Measurements from ENCODE around the gene KIF1A. TPM values are rescaled to one million over a fixed set of nuclear protein-coding genes. Genes with fewer than 3 reads are reported as not detected.

KIF1A gene
- total and polyA plus RNA-seq, 2 experiments from 2014 or later, result 16.1 to 16.5 TPM

DNA sequence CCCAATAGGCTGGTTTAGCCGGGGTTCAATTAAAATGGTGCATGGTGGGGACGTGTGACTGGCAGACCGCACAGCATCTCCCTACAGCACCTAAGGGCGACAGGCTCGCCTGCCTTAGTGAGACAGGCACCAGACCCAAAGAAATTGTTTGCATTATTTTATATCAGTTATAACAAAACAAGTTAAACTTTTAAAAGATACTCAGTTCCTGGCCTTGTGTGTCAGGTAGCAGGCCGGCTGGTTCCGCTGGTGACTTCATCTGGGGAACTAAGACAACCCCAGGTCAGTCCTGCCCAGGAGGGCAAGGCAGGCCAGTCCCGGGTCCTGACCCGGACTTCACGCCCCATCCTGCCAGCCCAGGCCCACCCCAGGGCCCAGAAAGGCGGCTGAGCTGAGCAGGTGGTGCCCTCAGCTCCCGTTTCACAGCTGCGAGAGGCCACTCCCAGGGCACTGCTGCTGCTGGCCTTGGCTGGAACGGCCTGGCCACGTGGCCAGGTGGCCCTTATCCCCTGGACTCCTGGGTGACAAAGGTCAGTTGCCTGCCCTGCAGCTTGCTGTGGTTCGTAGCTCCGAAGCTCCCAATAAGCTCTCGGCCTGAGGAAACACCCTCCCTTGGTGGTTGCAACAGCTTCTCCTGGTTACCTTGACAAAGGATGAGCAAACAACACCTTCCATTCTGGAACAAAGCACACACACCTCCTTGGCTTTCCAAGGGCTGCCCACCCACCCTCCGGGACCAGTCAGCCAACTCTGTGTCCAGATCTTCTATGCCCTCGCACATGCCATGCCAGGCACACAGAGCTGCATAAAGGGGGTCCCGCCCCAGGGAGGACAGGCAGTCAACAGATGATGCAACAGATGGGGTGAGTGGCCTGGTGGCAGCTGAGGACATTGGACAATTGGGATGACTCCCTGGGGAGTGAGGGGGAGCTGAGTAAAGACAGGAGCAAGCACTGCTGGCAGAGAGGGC, 37.3 kb upstream of the KIF1A start:
- Histone ChIP-seq H3K79me2 (no peaks in the 10 kb centered on the region), H3K4me2 (no peak overlapping the region), H3K36me3 (replicated peaks; ENCODE audit: insufficient read depth, low read depth) (no peaks in the 10 kb centered on the region), H2AFZ (no peak overlapping the region), H3K4me1 (ENCODE audit: insufficient read depth) (peaks cover 4% of the 10 kb centered on the region), H3K9me2 (replicated peaks; ENCODE audit: insufficient read depth) (no peaks in the 10 kb centered on the region), H3K4me3 (no peak overlapping the region), H3K27ac (peak overlapping the region; percentile 76), H4K20me1 (ENCODE audit: insufficient read depth, poor library complexity, severe bottlenecking) (no peaks in the 10 kb centered on the region), H3K27me3 (no peaks in the 10 kb centered on the region), H3K9me3 (ENCODE audit: low read depth) (no peaks in the 10 kb centered on the region)
- WGBS (ENCODE audit: low lambda C conversion rate, missing lambda C conversion rate), result 72% methylated on average over 21 of the region's 21 CpGs
- peak; percentile 73 for DNase-seq (ENCODE audit: low spot score)
- TF ChIP-seq EZH2 (IDR thresholded peaks at IDR 0.05; ENCODE audit: borderline replicate concordance) (no peak), EZH2phosphoT487 (IDR thresholded peaks at IDR 0.05; ENCODE audit: low read depth, severe bottlenecking, unreplicated experiment) (no peak)
- TF ChIP-seq, protein P1, sequence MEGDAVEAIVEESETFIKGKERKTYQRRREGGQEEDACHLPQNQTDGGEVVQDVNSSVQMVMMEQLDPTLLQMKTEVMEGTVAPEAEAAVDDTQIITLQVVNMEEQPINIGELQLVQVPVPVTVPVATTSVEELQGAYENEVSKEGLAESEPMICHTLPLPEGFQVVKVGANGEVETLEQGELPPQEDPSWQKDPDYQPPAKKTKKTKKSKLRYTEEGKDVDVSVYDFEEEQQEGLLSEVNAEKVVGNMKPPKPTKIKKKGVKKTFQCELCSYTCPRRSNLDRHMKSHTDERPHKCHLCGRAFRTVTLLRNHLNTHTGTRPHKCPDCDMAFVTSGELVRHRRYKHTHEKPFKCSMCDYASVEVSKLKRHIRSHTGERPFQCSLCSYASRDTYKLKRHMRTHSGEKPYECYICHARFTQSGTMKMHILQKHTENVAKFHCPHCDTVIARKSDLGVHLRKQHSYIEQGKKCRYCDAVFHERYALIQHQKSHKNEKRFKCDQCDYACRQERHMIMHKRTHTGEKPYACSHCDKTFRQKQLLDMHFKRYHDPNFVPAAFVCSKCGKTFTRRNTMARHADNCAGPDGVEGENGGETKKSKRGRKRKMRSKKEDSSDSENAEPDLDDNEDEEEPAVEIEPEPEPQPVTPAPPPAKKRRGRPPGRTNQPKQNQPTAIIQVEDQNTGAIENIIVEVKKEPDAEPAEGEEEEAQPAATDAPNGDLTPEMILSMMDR (IDR thresholded peaks at IDR 0.05; ENCODE audit: poor library complexity), result no peak

DNA sequence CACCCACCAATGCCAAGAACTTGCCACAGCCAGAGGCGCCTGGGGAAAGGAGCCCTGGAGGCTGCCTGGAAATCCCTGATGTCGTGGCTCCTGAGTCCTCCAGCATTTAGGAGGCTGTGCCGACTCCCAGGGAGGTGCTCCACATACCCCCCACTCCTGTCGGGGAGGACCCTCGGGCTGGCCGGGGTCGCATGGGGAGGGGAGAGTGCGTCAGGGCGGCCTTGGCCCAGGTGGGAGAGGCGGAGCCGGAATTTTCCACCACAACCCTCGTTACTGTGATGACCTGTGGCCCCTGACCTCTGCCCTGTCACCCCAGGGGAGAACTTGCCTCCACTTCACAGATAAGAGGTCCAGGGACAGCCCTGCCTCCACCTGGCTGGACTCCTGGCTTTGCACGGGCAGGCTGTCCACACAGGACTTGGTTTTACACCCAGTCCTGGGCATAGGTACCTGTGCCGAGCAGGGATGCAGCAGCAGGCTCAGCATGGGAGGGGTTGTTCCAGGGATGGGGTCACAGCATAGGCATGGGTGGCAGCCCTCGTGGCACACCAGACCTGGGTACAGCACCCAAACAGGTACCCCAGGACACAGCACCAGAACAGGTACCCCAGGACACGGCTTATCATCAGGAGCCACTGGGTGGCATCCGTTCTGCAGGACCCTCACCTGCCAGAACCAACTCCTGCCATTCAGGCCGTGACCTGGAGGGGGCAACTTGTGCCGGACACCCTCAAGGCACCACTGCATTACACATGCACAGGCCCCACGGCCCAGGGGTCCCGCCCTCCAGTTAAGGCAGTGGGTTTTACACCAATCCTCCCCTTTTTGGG, 36.3 kb upstream of the KIF1A start:
- Histone ChIP-seq H3K36me3 (replicated peaks; ENCODE audit: insufficient read depth, low read depth) (no peaks in the 10 kb centered on the region), H3K4me3 (no peak overlapping the region), H2AFZ (no peak overlapping the region), H3K27me3 (no peaks in the 10 kb centered on the region), H3K9me2 (replicated peaks; ENCODE audit: insufficient read depth) (no peaks in the 10 kb centered on the region), H3K79me2 (no peaks in the 10 kb centered on the region), H4K20me1 (ENCODE audit: insufficient read depth, poor library complexity, severe bottlenecking) (no peaks in the 10 kb centered on the region), H3K9me3 (ENCODE audit: low read depth) (no peaks in the 10 kb centered on the region), H3K4me2 (no peak overlapping the region), H3K27ac (no peak overlapping the region), H3K4me1 (ENCODE audit: insufficient read depth) (peaks cover 4% of the 10 kb centered on the region)
- no peak for DNase-seq (ENCODE audit: low spot score)
- TF ChIP-seq, protein P1 (IDR thresholded peaks at IDR 0.05; ENCODE audit: poor library complexity), result peak; percentile 24
- no peak for TF ChIP-seq EZH2 (IDR thresholded peaks at IDR 0.05; ENCODE audit: borderline replicate concordance)
- WGBS (ENCODE audit: low lambda C conversion rate, missing lambda C conversion rate), result 79% methylated on average over 21 of the region's 21 CpGs

DNA sequence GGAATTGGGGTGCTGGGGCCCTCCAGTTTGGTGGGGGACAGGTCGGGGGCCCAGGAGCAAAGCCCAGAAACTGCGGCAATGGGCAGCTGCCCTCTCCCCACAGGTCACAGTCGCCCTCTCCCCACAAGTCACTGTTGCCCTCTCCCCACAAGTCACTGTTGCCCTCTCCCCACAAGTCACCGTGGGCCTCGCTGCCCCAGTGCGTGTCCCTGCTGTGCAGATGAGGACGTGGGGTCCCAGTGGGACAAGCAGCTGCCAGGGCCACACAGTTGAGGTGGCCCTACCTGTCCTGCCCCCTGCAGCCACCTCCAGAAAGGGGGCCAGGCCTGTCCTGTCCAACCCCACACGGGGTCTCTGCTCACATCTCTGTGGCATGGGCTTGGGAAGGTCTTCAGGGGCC, 35.7 kb upstream of the KIF1A start:
- no peak for DNase-seq (ENCODE audit: low spot score)
- Histone ChIP-seq H3K36me3 (replicated peaks; ENCODE audit: insufficient read depth, low read depth) (no peaks in the 10 kb centered on the region), H3K4me2 (no peak overlapping the region), H3K9me2 (replicated peaks; ENCODE audit: insufficient read depth) (no peaks in the 10 kb centered on the region), H3K4me3 (no peak overlapping the region), H3K4me1 (ENCODE audit: insufficient read depth) (peaks cover 4% of the 10 kb centered on the region), H3K27ac (no peak overlapping the region), H3K27me3 (no peaks in the 10 kb centered on the region), H2AFZ (no peak overlapping the region), H4K20me1 (ENCODE audit: insufficient read depth, poor library complexity, severe bottlenecking) (no peaks in the 10 kb centered on the region), H3K9me3 (ENCODE audit: low read depth) (no peaks in the 10 kb centered on the region), H3K79me2 (no peaks in the 10 kb centered on the region)
- WGBS (ENCODE audit: low lambda C conversion rate, missing lambda C conversion rate), result 95% methylated on average over 8 of the region's 8 CpGs
- no peak for TF ChIP-seq EZH2 (IDR thresholded peaks at IDR 0.05; ENCODE audit: borderline replicate concordance)
- TF ChIP-seq, protein P1 (IDR thresholded peaks at IDR 0.05; ENCODE audit: poor library complexity), result no peak
- TF ChIP-seq EZH2phosphoT487 (IDR thresholded peaks at IDR 0.05; ENCODE audit: low read depth, severe bottlenecking, unreplicated experiment), result no peak

Measured in hepatocyte (in vitro differentiated cells).